GM12801 (cell line): Measurements from ENCODE around the gene TBC1D19.

Experiments used
- TF ChIP-seq, protein P1 (sequence below): IDR thresholded peaks from one replicate; pipeline ENCODE4 v1.5.1; 2011; ENCODE audit warnings: control low read depth; ENCODE audit not compliant: insufficient read length; ENCODE audit errors: extremely low read depth

Gene TBC1D19

DNA sequence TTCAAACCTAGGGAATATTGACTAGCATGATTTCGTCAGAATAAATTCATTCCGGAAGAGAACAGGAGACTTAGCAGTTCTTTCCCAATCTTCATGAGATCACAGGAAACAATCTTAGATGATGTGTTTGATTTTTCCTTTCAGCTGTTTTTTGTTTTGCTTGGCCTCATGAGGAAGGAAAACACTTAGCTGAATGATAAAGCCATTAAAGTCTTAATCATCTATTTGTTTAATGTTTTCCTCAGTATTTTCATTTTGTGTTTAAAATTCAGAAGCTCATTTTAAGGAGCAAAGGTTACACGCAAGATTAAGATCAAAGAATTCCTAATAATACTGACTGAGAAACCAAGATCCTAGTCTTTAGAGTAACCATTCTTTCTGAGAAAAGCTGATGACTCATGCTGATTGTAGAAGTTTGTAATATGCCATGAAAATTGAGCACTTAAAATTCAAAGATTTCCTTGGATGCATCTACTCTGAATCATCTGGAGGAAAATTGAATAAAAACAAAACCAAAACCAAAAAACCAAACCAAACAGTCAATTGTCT is 15.4 kb upstream of the TBC1D19 start:
- TF ChIP-seq, protein P1, sequence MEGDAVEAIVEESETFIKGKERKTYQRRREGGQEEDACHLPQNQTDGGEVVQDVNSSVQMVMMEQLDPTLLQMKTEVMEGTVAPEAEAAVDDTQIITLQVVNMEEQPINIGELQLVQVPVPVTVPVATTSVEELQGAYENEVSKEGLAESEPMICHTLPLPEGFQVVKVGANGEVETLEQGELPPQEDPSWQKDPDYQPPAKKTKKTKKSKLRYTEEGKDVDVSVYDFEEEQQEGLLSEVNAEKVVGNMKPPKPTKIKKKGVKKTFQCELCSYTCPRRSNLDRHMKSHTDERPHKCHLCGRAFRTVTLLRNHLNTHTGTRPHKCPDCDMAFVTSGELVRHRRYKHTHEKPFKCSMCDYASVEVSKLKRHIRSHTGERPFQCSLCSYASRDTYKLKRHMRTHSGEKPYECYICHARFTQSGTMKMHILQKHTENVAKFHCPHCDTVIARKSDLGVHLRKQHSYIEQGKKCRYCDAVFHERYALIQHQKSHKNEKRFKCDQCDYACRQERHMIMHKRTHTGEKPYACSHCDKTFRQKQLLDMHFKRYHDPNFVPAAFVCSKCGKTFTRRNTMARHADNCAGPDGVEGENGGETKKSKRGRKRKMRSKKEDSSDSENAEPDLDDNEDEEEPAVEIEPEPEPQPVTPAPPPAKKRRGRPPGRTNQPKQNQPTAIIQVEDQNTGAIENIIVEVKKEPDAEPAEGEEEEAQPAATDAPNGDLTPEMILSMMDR: no peak

DNA sequence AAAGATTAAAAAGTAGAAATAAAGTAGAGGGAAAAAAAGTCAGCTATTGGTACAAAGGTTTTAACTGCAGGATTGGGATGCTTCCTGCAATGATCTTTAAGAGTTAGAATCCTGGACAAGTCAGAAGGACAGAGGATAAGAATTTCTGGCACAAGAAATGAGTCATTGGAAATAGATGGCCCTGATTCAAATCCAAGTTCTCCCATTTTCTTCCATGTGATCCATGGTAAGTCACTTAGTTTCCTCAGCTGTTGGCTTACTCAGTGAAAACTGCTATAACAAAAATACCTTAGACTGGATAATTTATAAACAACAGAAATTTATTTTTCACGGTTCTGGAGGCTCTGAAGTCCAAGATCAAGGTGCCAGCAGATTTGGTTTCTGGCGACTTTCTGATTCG is 13.3 kb upstream of the TBC1D19 start:
- TF ChIP-seq, protein P1: no peak

DNA sequence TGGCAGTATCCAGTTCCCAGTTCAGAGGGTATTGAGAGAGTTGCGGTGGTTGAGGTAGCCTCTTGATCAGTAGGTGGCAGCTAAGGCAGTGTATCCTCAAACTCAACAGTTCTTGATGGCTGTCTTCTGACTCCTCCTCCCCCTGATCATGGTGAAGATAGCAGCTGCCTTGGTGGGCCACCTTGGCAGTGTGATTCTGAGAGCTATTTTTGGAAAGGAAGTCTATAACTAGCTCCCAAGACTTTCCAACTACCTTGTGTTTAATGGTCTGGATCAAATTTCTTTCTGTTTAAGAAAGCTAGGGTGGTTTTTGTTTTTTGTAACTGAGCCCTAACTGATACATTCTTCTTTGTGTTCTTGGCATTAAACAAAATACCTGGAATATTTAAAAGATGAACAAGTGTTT is 10.5 kb upstream of the TBC1D19 start:
- TF ChIP-seq, protein P1: no peak

DNA sequence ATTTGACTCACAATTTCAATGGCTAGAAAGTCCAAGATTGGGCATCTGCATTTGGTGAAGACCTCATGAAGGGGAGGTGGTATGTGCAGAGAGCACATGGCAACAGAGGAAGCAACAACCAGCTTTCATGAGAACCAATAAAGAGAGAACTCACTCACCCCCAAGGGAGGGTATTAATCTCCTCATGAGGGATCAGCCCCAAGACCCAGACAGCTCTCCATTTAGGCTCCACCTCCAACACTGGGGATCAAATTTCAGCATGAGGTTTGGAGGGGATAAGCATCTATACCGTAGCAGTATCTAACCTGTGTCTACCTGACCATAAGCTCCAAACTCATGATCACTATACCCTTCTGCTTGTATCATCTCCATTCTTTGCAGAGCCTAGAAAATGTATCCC is 9.3 kb upstream of the TBC1D19 start:
- TF ChIP-seq, protein P1: no peak

DNA sequence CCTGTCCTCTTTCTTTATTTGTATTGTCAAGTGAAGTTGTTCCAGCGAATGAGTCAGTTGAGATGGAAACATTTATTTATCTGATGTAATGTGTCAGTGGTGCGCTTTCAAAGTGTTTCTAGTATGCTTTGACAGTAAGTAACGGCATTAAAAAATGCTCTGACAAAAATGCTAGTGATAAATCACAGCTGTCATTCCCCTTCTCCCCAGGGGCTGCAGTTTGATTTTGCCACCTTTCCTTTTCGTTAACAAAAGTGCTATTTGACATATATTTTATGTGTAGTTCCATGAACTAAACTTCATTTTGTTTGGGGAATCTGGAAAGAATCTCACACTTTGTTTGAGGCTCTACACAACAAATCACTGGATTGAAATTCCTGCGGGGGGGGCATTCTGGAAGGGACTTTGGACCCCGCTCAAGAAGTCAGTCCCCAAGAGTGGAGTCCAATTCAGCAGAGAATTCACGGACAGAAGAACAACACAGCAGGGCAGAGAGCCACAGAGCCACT is 7.6 kb upstream of the TBC1D19 start:
- TF ChIP-seq, protein P1: no peak

DNA sequence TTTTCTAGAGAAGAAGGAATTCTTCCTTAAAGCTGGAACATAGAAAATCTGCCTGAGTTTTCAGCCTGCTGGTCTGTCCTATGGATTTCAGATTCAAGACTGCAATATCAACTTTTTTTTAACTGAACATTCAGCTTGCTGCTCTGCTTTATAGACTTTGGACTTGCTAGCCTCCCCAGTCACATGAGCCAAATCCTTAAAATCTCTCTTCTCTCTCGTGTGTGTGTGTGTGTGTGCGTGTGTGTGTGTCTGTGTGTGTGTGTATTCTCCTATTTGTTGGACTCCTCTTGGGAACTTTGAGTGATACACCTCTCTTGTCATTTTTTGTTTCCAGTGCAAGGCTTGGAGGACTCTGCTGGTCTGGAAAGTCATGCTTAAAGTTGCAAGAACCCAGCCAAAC is 6.8 kb upstream of the TBC1D19 start:
- TF ChIP-seq, protein P1: no peak

DNA sequence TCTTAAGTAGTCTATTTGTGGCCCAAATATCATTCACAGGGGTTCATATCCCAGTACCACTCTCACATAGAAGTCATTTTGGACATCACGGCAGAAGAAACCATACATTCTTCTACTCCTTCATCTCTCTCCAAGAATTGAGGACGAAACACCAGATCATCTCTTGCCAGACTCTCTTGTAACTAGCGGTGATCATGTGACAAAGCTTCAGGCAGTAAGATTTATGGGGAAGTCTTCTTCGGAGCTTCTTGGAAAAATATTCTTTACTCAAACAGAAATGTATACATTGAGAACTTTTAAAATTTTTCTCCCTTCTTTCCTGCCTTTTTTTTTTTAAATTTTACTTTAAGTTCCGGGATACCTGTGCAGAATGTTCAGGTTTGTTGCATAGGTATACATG is 4.7 kb upstream of the TBC1D19 start:
- TF ChIP-seq, protein P1: no peak
